Lower leg skin (tissue), 4 donors: ENCODE data around the gene CALHM4. TPM values are rescaled to one million over a fixed set of nuclear protein-coding genes. Genes with fewer than 3 reads are reported as not detected.

Source experiments
- DNase-seq, 2 donors: peaks; one replicate each; pipeline ENCODE4 v3.0.0-alpha.2; 2019; ENCODE audit warnings: low spot score in 2 of 2
- H3K4me3 ChIP-seq: fragments of 200-600 bp; sonication (generic); 2 replicates; pipeline ENCODE4 v1.5.1; 2017; ENCODE audit warnings: mild to moderate bottlenecking, low read depth; ENCODE audit not compliant: poor library complexity, severe bottlenecking
- CTCF ChIP-seq, 3 donors: fragments of 450-650 bp; IDR thresholded peaks; one replicate each; pipeline ENCODE4 v1.5.1; 2016; ENCODE audit warnings: antibody characterized with exemption in 3 of 3, mild to moderate bottlenecking in 3 of 3, moderate library complexity in 2 of 3
- POLR2A ChIP-seq, 2 donors: fragments of 450-650 bp; IDR thresholded peaks; one replicate each; pipeline ENCODE4 v1.6.1; 2016 to 2017; ENCODE audit warnings: antibody characterized with exemption in 2 of 2, mild to moderate bottlenecking in 1 of 2, moderate library complexity in 1 of 2
- WGBS, 2 donors: methylation state at CpG; one replicate each; pipeline ENCODE4 v1.1.5; 2018; 5-methylcytosine and 5-hydroxymethylcytosine counted together
- intact Hi-C: fragments of 100-400 bp; cut with DNase I; formaldehyde crosslinking; loops from one replicate; pipeline ENCODE4 v1.15.0; 2023; ENCODE audit warnings: low total_unique reads
- total RNA-seq, 4 donors: library from RNA; depleted of rRNA; stranded (reverse); fragments of >200 nt; gene quantifications; one replicate each; pipeline ENCODE4 v1.1.0, GENCODE V29; 2016

Gene CALHM4
- total RNA-seq, 4 donors from 2014 or later: 4.5 TPM; not detected in 3

GRCh38 chr6:116512734-116513133, 40.8 kb upstream of the CALHM4 start:
- TF ChIP-seq CTCF (IDR thresholded peaks at IDR 0.05) (no peak), POLR2A (IDR thresholded peaks at IDR 0.05) (no peak)
- intact Hi-C loops: no loop called here
- no peak overlapping the region for H3K4me3 ChIP-seq
- no peak for DNase-seq

DNA sequence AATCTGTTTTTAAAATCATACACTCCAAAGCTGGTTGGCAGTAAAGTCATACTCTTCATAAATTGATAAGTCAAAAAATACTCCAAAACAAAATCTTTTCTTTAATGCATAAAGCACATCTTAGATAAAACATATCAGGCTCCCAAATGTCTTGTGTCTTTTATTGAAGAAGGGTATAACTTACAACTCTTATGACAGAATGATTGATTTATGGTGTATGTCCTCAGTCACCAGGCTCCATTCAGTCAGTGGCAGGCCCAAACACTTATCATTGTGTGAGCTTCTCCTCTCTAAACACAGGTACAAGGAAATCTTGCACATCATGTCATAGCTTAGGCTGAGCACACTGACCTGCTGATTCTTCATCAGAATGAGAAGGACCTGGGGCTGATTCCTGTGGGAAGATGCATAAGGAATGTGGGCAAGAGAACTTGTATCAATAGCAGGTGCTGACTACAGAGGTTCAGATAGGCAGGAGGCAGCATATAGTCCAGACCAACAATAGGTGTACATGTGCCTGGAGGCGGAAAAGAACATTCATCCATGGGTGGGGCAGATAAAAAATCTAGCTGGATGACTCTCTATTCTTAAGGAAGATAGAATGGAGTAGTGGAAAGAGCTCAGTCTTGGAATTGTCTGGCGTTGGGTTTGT, 40.2 kb upstream of the CALHM4 start:
- no peak for DNase-seq
- 75 to 80% methylated on average over 2 of the region's 2 CpGs for WGBS, 2 donors
- H3K4me3 ChIP-seq: no peak overlapping the region
- TF ChIP-seq CTCF (IDR thresholded peaks at IDR 0.05): no peak
- TF ChIP-seq POLR2A (IDR thresholded peaks at IDR 0.05): no peak
- intact Hi-C loops: no loop called here

- intact Hi-C loops: no loop called here
- TF ChIP-seq POLR2A (IDR thresholded peaks at IDR 0.05) (no peak), CTCF (IDR thresholded peaks at IDR 0.05) (no peak)
- H3K4me3 ChIP-seq: no peak overlapping the region
- WGBS, 2 donors: 89 to 91% methylated on average over 4 of the region's 4 CpGs
- DNase-seq: no peak
Measured at GRCh38 chr6:116514111-116514510, 39.4 kb upstream of the CALHM4 start.

GRCh38 chr6:116515141-116515540, 38.4 kb upstream of the CALHM4 start:
- TF ChIP-seq CTCF (IDR thresholded peaks at IDR 0.05): no peak
- no peak for TF ChIP-seq POLR2A (IDR thresholded peaks at IDR 0.05)
- no peak overlapping the region for H3K4me3 ChIP-seq
- intact Hi-C loops: no loop called here
- DNase-seq: no peak

DNA sequence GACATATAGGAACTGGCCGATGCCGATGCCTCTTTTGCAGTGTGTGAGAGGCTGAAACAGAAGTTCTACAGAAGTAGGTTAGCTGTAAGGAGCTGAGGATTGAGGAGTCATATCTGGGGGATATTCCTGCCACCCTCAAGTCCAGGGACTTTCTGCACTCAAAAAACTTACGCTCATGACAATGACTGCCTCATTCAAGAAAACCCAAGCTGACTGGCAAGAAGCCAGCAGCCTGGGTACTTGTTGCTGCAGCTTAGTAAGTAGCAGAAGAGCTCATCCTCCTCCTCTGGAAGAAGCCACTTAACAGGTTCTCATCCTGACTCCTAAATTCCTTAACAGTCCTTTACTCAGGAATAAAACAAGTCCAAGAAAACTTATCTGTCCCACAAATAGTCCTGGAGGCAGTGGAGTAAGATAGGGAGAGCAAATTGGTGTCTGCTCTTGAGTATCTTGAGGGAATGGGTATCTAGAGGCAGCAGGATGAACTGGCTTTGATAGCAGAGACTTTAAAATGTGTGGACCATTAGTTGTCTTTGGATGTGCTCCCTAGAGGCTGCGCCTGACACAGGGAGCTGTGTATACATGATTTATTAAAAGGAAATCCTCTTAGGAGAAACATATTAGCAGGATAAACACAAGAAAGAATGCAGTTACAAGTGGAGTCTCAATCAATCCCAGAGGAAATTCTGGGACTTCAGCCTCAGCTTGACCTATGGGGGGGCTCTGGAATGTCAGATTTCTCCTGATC, 34.8 kb upstream of the CALHM4 start:
- intact Hi-C loops: no loop called here
- 79 to 86% methylated on average over 4 of the region's 4 CpGs for WGBS, 2 donors
- no peak overlapping the region for H3K4me3 ChIP-seq
- TF ChIP-seq POLR2A (IDR thresholded peaks at IDR 0.05) (no peak), CTCF (IDR thresholded peaks at IDR 0.05) (no peak)
- no peak for DNase-seq
